Caco-2 (cell line): ENCODE measurements around the gene TCAIM. TPM values are rescaled to one million over a fixed set of nuclear protein-coding genes. Genes with fewer than 3 reads are reported as not detected.

ENCODE experiments used
- BruUV-seq: library from RNA; stranded (reverse); fragments of 400-500 nt; replicated peaks from 2 replicates; lab custom pipeline; 2021; lab: Mats Ljungman, UMichigan
- CTCF ChIA-PET: fragments of 300-600 bp; sonication (Branson Sonifier 250); formaldehyde crosslinking; loops from one replicate; lab custom pipeline; 2022; ENCODE audit warnings: antibody characterized with exemption; lab: Charles Lee
- POLR2A ChIA-PET: fragments of 300-600 bp; sonication (Branson Sonifier 250); formaldehyde crosslinking; loops from one replicate; lab custom pipeline; 2022; ENCODE audit warnings: antibody characterized with exemption; lab: Charles Lee
- DNase-seq, 2 experiments: peaks; one replicate each; pipeline versions ENCODE4 v3.0.0 to v3.0.0-alpha.2; 2020 to 2022
- H3K27me3 ChIP-seq: replicated peaks from 2 replicates; pipeline ENCODE4 v1.6.0; 2011; ENCODE audit warnings: low read length; ENCODE audit not compliant: control insufficient read depth, insufficient read depth
- H3K36me3 ChIP-seq: 2 replicates; pipeline ENCODE4 v1.5.1; 2011; ENCODE audit warnings: low read length; ENCODE audit not compliant: control insufficient read depth, insufficient read depth
- H3K4me1 ChIP-seq: fragments of 250-450 bp; sonication (Bioruptor Pico); 2 replicates; pipeline ENCODE4 v1.5.1; 2020; ENCODE audit warnings: mild to moderate bottlenecking
- H3K4me3 ChIP-seq: 2 replicates; pipeline ENCODE4 v1.5.1; 2011; ENCODE audit warnings: low read depth, mild to moderate bottlenecking, control low read depth, low read length
- H3K9me3 ChIP-seq: fragments of 250-450 bp; sonication (Bioruptor Pico); 2 replicates; pipeline ENCODE4 v1.5.1; 2020; ENCODE audit warnings: mild to moderate bottlenecking, moderate library complexity
- H3K27ac Mint-ChIP-seq: one replicate; pipeline ENCODE4 v1.8.0; 2022; ENCODE audit warnings: mixed read lengths; ENCODE audit not compliant: unreplicated experiment
- H3K27me3 Mint-ChIP-seq: one replicate; pipeline ENCODE4 v1.8.0; 2022; ENCODE audit warnings: mixed read lengths; ENCODE audit not compliant: insufficient read depth, unreplicated experiment
- H3K36me3 Mint-ChIP-seq: one replicate; pipeline ENCODE4 v1.8.0; 2022; ENCODE audit warnings: mild to moderate bottlenecking, mixed read lengths; ENCODE audit not compliant: insufficient read depth, unreplicated experiment
- H3K4me1 Mint-ChIP-seq: one replicate; pipeline ENCODE4 v1.8.0; 2022; ENCODE audit warnings: low read depth, mixed read lengths; ENCODE audit not compliant: unreplicated experiment
- H3K4me3 Mint-ChIP-seq: one replicate; pipeline ENCODE4 v1.8.0; 2022; ENCODE audit warnings: mild to moderate bottlenecking, moderate library complexity, mixed read lengths; ENCODE audit not compliant: unreplicated experiment
- H3K9me3 Mint-ChIP-seq: one replicate; pipeline ENCODE4 v1.8.0; 2022; ENCODE audit warnings: mixed read lengths; ENCODE audit not compliant: unreplicated experiment
- CTCF ChIP-seq, 2 experiments: fragments of 200-600 bp in 1 of 2; IDR thresholded peaks; 1 replicate in 1 of 2; 2 replicates in 1 of 2; pipeline versions ENCODE4 v1.5.1 to v1.8.0; 2011 to 2022; ENCODE audit warnings: antibody characterized with exemption in 1 of 2, control low read depth in 1 of 2, inconsistent platforms in 1 of 2, low read depth in 1 of 2, low read length in 1 of 2, mild to moderate bottlenecking in 1 of 2, moderate library complexity in 1 of 2; ENCODE audit not compliant: insufficient read depth in 1 of 2, severe bottlenecking in 1 of 2, unreplicated experiment in 1 of 2
- intact Hi-C: fragments of 100-400 bp; cut with micrococcal nuclease; formaldehyde crosslinking; loops from one replicate; pipeline ENCODE4 v1.10.0; 2022; ENCODE audit not compliant: unreplicated experiment
- total RNA-seq: library from RNA; stranded (reverse); gene quantifications from 2 replicates; pipeline ENCODE4 v1.2.3, GENCODE V29; 2022

Gene TCAIM
- total RNA-seq, 1 experiment from 2014 or later, result 15.0 TPM

- Mint-ChIP-seq H3K9me3 (no peaks in the 10 kb centered on the region), H3K27me3 (no peaks in the 10 kb centered on the region), H3K36me3 (no peaks in the 10 kb centered on the region), H3K27ac (no peak overlapping the region), H3K4me3 (no peak overlapping the region), H3K4me1 (no peaks in the 10 kb centered on the region)
- H3K9me3 ChIP-seq, result no peaks in the 10 kb centered on the region
- intact Hi-C loops, result no loop called here
- no peaks in the 10 kb centered on the region for H3K4me1 ChIP-seq
- BruUV-seq, result no TSS peak
- no peaks in the 10 kb centered on the region for H3K36me3 ChIP-seq
- H3K27me3 ChIP-seq, result no peaks in the 10 kb centered on the region
- POLR2A ChIA-PET, result no interaction called here
- no peak overlapping the region for H3K4me3 ChIP-seq
- no peak for DNase-seq
- TF ChIP-seq CTCF (IDR thresholded peaks at IDR 0.05; ENCODE audit: insufficient read depth in 1 of 2, low read depth in 1 of 2, low read length in 1 of 2, severe bottlenecking in 1 of 2, unreplicated experiment in 1 of 2), result no peak
- CTCF ChIA-PET, result no interaction called here
Measured at GRCh38 chr3:44411031-44411645, 72.6 kb downstream of the TCAIM start.

- Mint-ChIP-seq H3K4me1 (no peaks in the 10 kb centered on the region), H3K4me3 (no peak overlapping the region), H3K9me3 (no peaks in the 10 kb centered on the region), H3K27ac (no peak overlapping the region), H3K27me3 (no peaks in the 10 kb centered on the region), H3K36me3 (no peaks in the 10 kb centered on the region)
- H3K4me1 ChIP-seq, result no peaks in the 10 kb centered on the region
- TF ChIP-seq CTCF (IDR thresholded peaks at IDR 0.05; ENCODE audit: insufficient read depth in 1 of 2, low read depth in 1 of 2, low read length in 1 of 2, severe bottlenecking in 1 of 2, unreplicated experiment in 1 of 2), result no peak
- H3K4me3 ChIP-seq, result no peak overlapping the region
- H3K9me3 ChIP-seq, result no peaks in the 10 kb centered on the region
- DNase-seq, result no peak
- POLR2A ChIA-PET, result no interaction called here
- CTCF ChIA-PET, result no interaction called here
- no peaks in the 10 kb centered on the region for H3K36me3 ChIP-seq
- H3K27me3 ChIP-seq, result no peaks in the 10 kb centered on the region
- intact Hi-C loops, result no loop called here
- BruUV-seq, result no TSS peak
Measured at GRCh38 chr3:44412365-44412764, 73.8 kb downstream of the TCAIM start.

- Mint-ChIP-seq H3K4me1 (no peaks in the 10 kb centered on the region), H3K36me3 (no peaks in the 10 kb centered on the region), H3K9me3 (peaks cover 13% of the 10 kb centered on the region), H3K27me3 (no peaks in the 10 kb centered on the region), H3K4me3 (no peak overlapping the region), H3K27ac (no peak overlapping the region)
- Histone ChIP-seq H3K36me3 (no peaks in the 10 kb centered on the region), H3K9me3 (no peaks in the 10 kb centered on the region), H3K4me3 (no peak overlapping the region), H3K4me1 (no peaks in the 10 kb centered on the region), H3K27me3 (no peaks in the 10 kb centered on the region)
- no peak for DNase-seq
- intact Hi-C loops, result no loop called here
- CTCF ChIA-PET, result no interaction called here
- POLR2A ChIA-PET, result no interaction called here
- TF ChIP-seq CTCF (IDR thresholded peaks at IDR 0.05; ENCODE audit: insufficient read depth in 1 of 2, low read depth in 1 of 2, low read length in 1 of 2, severe bottlenecking in 1 of 2, unreplicated experiment in 1 of 2), result no peak
- no TSS peak for BruUV-seq
Measured at GRCh38 chr3:44414517-44415090, 76.0 kb downstream of the TCAIM start.
